OCI-LY3 (cell line): Measurements from ENCODE around the gene RPS6KA5.

Experiments used
- H2AFZ ChIP-seq: fragments of 200-600, 300-600 bp; shearing (Covaris generic); 2 replicates; pipeline ENCODE4 v1.6.0; 2014; ENCODE audit warnings: antibody characterized with exemption, low read depth, low read length
- H3K27ac ChIP-seq: fragments of 200-600, 300-600 bp; sonication (generic); 2 replicates; pipeline ENCODE4 v1.5.1; 2014; ENCODE audit warnings: mild to moderate bottlenecking, low read length, moderate library complexity, mixed read lengths
- H3K27me3 ChIP-seq: fragments of 200-600, 300-600 bp; sonication (generic); 2 replicates; pipeline ENCODE4 v1.6.1; 2014; ENCODE audit warnings: low read depth, low read length, mixed read lengths
- H3K36me3 ChIP-seq: fragments of 200-600, 300-600 bp; sonication (generic); replicated peaks from 2 replicates; pipeline ENCODE3; 2014; ENCODE audit warnings: low read depth, low read length, mixed read lengths
- H3K4me1 ChIP-seq: fragments of 300-600, 200-600 bp; sonication (generic); 2 replicates; pipeline ENCODE4 v1.6.1; 2014; ENCODE audit warnings: low read length, mixed read lengths
- H3K4me2 ChIP-seq: fragments of 200-600, 300-600 bp; sonication (generic); 2 replicates; pipeline ENCODE4 v1.6.1; 2014; ENCODE audit warnings: low read length, mixed read lengths
- H3K4me3 ChIP-seq: fragments of 300-600, 200-600 bp; sonication (generic); 2 replicates; pipeline ENCODE4 v1.5.1; 2014; ENCODE audit warnings: antibody characterized with exemption, mild to moderate bottlenecking, low read length, moderate library complexity
- H3K79me2 ChIP-seq: fragments of 300-600, 200-600 bp; shearing (Covaris generic); 2 replicates; pipeline ENCODE4 v1.6.1; 2014; ENCODE audit warnings: mild to moderate bottlenecking, low read length, mixed read lengths
- H3K9ac ChIP-seq: fragments of 300-600, 200-600 bp; shearing (Covaris generic); 2 replicates; pipeline ENCODE4 v1.6.0; 2014; ENCODE audit warnings: mild to moderate bottlenecking, low read length, moderate library complexity
- H3K9me3 ChIP-seq: fragments of 200-600, 300-600 bp; shearing (Covaris generic); 2 replicates; pipeline ENCODE4 v1.6.1; 2014; ENCODE audit warnings: low read length, mixed read lengths; ENCODE audit not compliant: insufficient read depth
- H4K20me1 ChIP-seq: fragments of 200-600, 300-600 bp; sonication (generic); 2 replicates; pipeline ENCODE4 v1.6.1; 2016; ENCODE audit warnings: low read length, mixed read lengths; ENCODE audit not compliant: insufficient read depth
- EZH2phosphoT487 ChIP-seq: fragments of 200-600 bp; shearing (Covaris generic); IDR thresholded peaks from 2 replicates; pipeline ENCODE4 v1.6.1; 2018; ENCODE audit warnings: antibody characterized with exemption, mixed run types, low read depth
- TF ChIP-seq, protein P1 (sequence below): fragments of 200-600, 300-600 bp; sonication (generic); IDR thresholded peaks from 2 replicates; pipeline ENCODE4 v1.5.1; 2014; ENCODE audit warnings: antibody characterized with exemption, low read length, low read depth

The RPS6KA5 gene

GRCh38 chr14:90971687-90972086 is 88.8 kb downstream of the RPS6KA5 start:
- Histone ChIP-seq H3K27ac (no peak overlapping the region), H3K9me3 (no peaks in the 10 kb centered on the region), H3K9ac (no peak overlapping the region), H3K27me3 (0 out of 2 replicates have a peak, but pooled peaks cover 2% of the 10 kb centered on the region), H3K4me1 (peaks cover 17% of the 10 kb centered on the region), H3K36me3 (no peaks in the 10 kb centered on the region), H3K4me3 (no peak overlapping the region), H3K79me2 (no peaks in the 10 kb centered on the region), H2AFZ (no peak overlapping the region), H3K4me2 (no peak overlapping the region), H4K20me1 (peaks cover 8% of the 10 kb centered on the region; the same call in 1 of the 2 replicates)
- TF ChIP-seq EZH2phosphoT487: no peak
- TF ChIP-seq, protein P1, sequence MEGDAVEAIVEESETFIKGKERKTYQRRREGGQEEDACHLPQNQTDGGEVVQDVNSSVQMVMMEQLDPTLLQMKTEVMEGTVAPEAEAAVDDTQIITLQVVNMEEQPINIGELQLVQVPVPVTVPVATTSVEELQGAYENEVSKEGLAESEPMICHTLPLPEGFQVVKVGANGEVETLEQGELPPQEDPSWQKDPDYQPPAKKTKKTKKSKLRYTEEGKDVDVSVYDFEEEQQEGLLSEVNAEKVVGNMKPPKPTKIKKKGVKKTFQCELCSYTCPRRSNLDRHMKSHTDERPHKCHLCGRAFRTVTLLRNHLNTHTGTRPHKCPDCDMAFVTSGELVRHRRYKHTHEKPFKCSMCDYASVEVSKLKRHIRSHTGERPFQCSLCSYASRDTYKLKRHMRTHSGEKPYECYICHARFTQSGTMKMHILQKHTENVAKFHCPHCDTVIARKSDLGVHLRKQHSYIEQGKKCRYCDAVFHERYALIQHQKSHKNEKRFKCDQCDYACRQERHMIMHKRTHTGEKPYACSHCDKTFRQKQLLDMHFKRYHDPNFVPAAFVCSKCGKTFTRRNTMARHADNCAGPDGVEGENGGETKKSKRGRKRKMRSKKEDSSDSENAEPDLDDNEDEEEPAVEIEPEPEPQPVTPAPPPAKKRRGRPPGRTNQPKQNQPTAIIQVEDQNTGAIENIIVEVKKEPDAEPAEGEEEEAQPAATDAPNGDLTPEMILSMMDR: no peak

GRCh38 chr14:90970167-90970600 is 90.3 kb downstream of the RPS6KA5 start:
- Histone ChIP-seq H4K20me1 (peaks cover 8% of the 10 kb centered on the region; the same call in 1 of the 2 replicates), H3K4me2 (peak overlapping the region; percentile 27; the same call in 1 of the 2 replicates), H3K27ac (no peak overlapping the region), H3K4me1 (peaks cover 17% of the 10 kb centered on the region), H3K79me2 (no peaks in the 10 kb centered on the region), H2AFZ (no peak overlapping the region), H3K36me3 (no peaks in the 10 kb centered on the region), H3K4me3 (no peak overlapping the region; the same call in 1 of the 2 replicates), H3K27me3 (0 out of 2 replicates have a peak, but pooled peaks cover 2% of the 10 kb centered on the region), H3K9me3 (no peaks in the 10 kb centered on the region), H3K9ac (no peak overlapping the region)
- TF ChIP-seq EZH2phosphoT487: no peak
- TF ChIP-seq, protein P1: no peak

- Histone ChIP-seq H3K9me3 (no peaks in the 10 kb centered on the region), H3K79me2 (no peaks in the 10 kb centered on the region), H2AFZ (no peak overlapping the region), H3K4me3 (no peak overlapping the region; the same call in 1 of the 2 replicates), H3K4me1 (peaks cover 17% of the 10 kb centered on the region), H3K4me2 (peak overlapping the region; percentile 27; the same call in 1 of the 2 replicates), H4K20me1 (peaks cover 8% of the 10 kb centered on the region; the same call in 1 of the 2 replicates), H3K27ac (no peak overlapping the region), H3K36me3 (no peaks in the 10 kb centered on the region), H3K9ac (no peak overlapping the region), H3K27me3 (0 out of 2 replicates have a peak, but pooled peaks cover 2% of the 10 kb centered on the region)
- no peak for TF ChIP-seq EZH2phosphoT487
- TF ChIP-seq, protein P1: no peak
Measured at GRCh38 chr14:90969531-90970166, 90.8 kb downstream of the RPS6KA5 start.

DNA sequence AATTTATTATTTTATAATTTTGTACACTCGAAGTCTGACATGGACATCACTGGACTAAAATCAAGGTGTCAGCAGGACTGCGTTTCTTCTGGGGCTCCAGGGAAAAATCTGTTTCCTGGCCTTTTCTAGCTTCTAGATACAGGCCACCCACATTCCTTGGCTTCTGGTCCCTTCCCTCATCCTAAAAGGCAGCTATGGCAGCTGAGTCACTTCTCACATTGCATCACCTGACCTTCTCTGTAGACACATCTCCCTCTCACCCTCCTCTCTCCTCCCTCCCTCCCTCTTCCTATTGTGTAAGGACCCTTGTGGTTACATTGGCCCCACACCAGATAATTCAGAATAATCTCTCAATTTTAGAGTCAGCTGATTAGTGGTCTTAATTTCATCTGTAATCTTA is 92.4 kb downstream of the RPS6KA5 start:
- Histone ChIP-seq H3K4me1 (peaks cover 17% of the 10 kb centered on the region), H4K20me1 (peaks cover 8% of the 10 kb centered on the region; the same call in 1 of the 2 replicates), H3K4me3 (no peak overlapping the region), H3K9me3 (no peaks in the 10 kb centered on the region), H3K27ac (no peak overlapping the region), H3K4me2 (no peak overlapping the region), H2AFZ (no peak overlapping the region), H3K79me2 (no peaks in the 10 kb centered on the region), H3K9ac (no peak overlapping the region), H3K36me3 (no peaks in the 10 kb centered on the region), H3K27me3 (0 out of 2 replicates have a peak, but pooled peaks cover 2% of the 10 kb centered on the region)
- TF ChIP-seq, protein P1: no peak
- no peak for TF ChIP-seq EZH2phosphoT487
